ENCODE measurements around the gene SRRM4.

SRRM4 gene

DNA sequence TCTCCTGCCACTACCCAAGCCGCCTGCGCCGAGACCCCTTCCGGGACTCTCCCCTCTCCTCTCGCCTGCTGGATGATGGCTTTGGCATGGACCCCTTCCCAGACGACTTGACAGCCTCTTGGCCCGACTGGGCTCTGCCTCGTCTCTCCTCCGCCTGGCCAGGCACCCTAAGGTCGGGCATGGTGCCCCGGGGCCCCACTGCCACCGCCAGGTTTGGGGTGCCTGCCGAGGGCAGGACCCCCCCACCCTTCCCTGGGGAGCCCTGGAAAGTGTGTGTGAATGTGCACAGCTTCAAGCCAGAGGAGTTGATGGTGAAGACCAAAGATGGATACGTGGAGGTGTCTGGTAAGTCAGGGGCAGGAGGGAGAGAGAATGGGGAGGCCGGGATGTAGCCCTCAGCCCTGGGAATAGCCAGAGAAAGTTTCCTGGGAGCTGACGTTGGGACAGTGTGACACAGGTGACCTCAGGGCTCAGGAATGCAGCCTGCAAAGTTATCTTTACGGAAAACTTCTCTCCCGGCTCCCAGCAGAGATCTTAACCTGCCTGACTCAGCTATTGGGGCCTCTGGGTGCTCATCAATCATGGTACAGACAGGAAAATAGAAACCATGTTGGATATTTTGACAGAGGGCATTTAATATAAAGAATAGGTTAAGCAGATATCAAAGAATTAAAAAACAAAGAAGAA lies 198.1 kb downstream of the SRRM4 start:
- TF ChIP-seq, protein P1, sequence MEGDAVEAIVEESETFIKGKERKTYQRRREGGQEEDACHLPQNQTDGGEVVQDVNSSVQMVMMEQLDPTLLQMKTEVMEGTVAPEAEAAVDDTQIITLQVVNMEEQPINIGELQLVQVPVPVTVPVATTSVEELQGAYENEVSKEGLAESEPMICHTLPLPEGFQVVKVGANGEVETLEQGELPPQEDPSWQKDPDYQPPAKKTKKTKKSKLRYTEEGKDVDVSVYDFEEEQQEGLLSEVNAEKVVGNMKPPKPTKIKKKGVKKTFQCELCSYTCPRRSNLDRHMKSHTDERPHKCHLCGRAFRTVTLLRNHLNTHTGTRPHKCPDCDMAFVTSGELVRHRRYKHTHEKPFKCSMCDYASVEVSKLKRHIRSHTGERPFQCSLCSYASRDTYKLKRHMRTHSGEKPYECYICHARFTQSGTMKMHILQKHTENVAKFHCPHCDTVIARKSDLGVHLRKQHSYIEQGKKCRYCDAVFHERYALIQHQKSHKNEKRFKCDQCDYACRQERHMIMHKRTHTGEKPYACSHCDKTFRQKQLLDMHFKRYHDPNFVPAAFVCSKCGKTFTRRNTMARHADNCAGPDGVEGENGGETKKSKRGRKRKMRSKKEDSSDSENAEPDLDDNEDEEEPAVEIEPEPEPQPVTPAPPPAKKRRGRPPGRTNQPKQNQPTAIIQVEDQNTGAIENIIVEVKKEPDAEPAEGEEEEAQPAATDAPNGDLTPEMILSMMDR (IDR thresholded peaks at IDR 0.05; ENCODE audit: insufficient read depth, missing control alignments), result no peak
- DNase-seq (ENCODE audit: insufficient read length, low spot score) (no peak), FAIRE-seq (no peak)

DNA sequence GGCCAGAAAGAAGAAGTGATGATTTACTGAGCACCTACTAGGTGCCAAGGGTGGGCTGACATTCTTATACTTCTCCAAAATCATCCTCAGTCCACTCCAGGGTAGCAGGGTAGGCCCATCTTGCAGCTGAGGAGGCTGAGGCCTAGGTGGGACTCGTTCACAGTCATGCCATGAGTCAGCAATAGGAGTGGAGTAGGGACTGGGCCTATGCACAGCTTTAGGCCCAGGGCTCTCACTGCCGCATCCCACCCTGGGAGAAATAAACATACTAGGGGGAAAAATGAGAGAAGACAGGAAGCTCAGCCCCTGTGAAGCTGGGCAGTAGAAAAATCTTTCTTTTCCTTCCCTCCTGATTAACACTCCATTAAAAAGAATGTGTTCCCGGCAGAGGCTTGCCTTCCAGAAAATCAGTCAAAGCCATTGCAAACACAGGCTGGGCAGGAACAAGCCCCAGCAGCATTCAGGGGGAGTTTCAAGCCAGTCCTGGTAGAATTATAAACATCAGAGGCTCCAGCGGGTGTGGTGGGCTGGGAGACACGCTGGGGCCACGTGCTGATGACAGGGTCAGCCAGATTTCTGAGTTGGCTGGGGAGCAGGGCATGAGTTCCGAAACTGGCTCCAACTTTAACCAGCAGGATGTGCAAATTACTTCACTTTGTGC lies 199.2 kb downstream of the SRRM4 start:
- DNase-seq (ENCODE audit: insufficient read length, low spot score), result no peak
- TF ChIP-seq, protein P1 (IDR thresholded peaks at IDR 0.05; ENCODE audit: insufficient read depth, missing control alignments), result no peak
- FAIRE-seq, result no peak

DNA sequence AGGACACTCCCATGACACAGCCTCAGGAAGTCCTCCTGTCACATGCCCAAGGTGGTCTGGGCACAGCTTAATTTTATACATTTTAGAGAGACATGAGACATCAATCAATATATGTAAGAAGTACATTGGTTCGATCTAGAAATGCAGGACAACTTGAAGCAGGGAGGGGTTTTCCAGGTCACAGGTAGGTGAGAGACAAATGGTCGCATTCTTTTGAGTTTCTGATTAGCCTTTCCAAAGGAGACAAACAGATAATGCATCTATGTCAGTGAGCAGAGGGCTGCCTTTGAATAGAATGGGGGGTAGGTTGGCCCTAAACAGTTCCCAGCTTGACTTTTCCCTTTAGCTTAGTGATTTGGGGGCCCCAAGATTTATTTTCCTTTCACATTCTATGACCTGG lies 199.9 kb downstream of the SRRM4 start:
- no peak for DNase-seq (ENCODE audit: insufficient read length, low spot score)
- TF ChIP-seq, protein P1 (IDR thresholded peaks at IDR 0.05; ENCODE audit: insufficient read depth, missing control alignments), result no peak
- FAIRE-seq, result no peak

DNA sequence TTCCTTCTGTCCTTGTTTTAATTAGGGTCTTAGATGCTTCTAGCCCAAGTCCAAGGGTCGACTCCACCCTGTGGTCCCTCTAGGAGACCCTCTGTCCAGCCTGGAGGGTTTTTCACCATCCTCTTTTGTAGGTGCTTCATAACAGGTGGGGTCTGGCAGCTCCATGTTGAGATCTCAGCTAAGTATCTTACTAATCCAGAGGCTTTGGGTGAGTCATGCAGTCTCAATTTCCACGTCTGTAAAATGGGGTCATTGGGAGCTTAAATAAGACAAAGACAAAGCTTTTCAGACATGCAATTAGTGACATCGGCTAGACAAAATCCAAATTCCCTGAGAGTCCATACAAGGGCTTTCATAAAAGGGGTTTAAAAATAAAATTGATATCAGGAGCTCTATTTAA lies 200.6 kb downstream of the SRRM4 start:
- TF ChIP-seq, protein P1 (IDR thresholded peaks at IDR 0.05; ENCODE audit: insufficient read depth, missing control alignments), result no peak
- DNase-seq (ENCODE audit: insufficient read length, low spot score) (no peak), FAIRE-seq (no peak)

DNA sequence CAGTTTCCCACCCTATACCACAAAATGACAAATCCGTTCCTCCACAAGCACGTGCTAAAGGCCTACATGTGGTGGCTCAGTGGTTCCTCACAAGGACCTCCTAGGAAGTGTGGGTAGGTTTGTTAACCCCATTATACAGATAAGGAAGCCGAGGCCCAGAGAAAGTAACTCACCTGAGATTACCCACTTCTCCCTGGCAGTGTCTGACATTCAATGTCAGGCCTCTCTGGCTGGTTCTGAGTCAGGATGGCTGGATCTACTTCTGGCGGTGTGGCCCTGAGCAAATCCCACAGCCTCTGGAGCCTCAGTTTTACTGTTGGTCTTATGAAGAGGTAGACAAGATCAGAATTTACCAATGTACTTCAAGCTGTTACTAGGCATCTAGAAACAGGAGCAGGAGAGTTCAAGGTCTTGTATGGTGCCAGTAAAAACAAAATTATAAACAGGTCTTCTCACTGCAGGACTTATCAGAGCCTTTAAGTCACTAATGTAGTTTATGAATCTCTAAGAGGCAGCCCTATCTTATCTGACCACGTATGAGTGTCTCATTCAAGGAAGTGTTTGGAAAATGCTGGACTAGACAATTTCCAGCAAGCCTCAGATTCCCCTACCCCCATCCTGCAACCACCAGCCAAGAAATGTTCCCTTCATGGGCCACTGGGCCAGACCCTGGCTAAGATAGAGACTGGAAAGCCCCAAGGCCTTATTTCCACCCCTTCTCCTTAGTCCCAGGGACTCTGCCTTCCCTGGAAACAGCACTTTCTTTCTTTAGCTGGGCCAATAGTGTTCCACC lies 201.6 kb downstream of the SRRM4 start:
- FAIRE-seq (no peak), DNase-seq (ENCODE audit: insufficient read length, low spot score) (no peak)
- TF ChIP-seq, protein P1 (IDR thresholded peaks at IDR 0.05; ENCODE audit: insufficient read depth, missing control alignments), result no peak

DNA sequence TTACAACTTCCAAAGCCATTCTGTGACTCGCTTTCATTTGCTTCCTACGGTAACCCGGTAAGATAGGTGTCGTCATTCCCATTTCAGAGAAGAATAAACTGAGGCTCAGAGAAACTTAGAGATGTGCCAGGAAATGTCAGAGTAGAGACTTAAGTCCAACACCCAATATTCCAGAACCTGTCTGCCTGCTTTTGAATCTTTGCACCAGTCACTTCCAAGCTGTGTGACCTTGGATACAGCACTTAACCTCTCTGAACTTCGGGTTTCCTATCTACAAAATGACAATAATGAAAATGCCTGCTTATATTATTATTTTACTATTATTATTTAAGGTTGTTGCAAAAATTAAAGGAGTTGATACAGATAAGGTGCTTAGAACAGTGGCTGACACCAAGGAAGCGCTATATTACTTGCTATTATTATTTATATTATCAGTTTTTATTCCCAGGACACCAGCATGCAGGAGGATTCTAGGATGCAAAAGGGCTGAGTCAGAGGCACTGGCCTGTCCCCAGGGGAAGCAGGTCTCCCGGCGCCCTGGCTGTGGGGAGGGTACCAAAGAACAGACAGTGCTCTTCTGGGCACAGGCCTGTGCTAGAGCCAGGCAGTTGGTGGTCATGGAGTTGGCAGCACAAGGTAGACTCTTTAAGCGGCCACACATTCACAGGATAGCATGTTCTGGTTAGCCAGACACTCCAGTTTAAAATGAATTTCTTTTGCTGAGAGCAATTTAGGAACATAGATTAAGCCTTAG lies 202.8 kb downstream of the SRRM4 start:
- DNase-seq (ENCODE audit: insufficient read length, low spot score), result no peak
- FAIRE-seq, result no peak
- TF ChIP-seq, protein P1 (IDR thresholded peaks at IDR 0.05; ENCODE audit: insufficient read depth, missing control alignments), result no peak

Data from D721Med (cell line).